Body of pancreas (tissue), 4 donors: Measurements from ENCODE around the gene COX14. TPM values are rescaled to one million over a fixed set of nuclear protein-coding genes. Genes with fewer than 3 reads are reported as not detected.
"Not testable (repeated sequence)": the region's sequence is repeated elsewhere in the genome, so short reads cannot be mapped to it uniquely, and the experiment has no call there.

Source experiments
- ATAC-seq: fragments of 150-250 bp; one replicate; pipeline ENCODE4 v1.9.1; 2016
- DNase-seq, 4 donors: peaks; one replicate each; pipeline ENCODE4 v3.0.0-alpha.2; 2019
- H3K27ac ChIP-seq, 4 donors: fragments of 200-600 bp; sonication (generic); 1 replicate in 3 of 4; 2 replicates in 1 of 4; pipeline versions ENCODE4 v1.5.1 to v1.6.1; 2016 to 2019; ENCODE audit warnings: mild to moderate bottlenecking in 1 of 4, mixed read lengths in 1 of 4, moderate library complexity in 1 of 4
- H3K27me3 ChIP-seq, 2 donors: fragments of 200-600 bp; sonication (generic); one replicate each; pipeline ENCODE4 v1.6.0; 2016; ENCODE audit warnings: mild to moderate bottlenecking in 1 of 2
- H3K36me3 ChIP-seq, 2 donors: fragments of 200-600 bp; sonication (generic); replicated peaks in 1 of 2; 2 replicates each; pipeline ENCODE4 v1.5.1; 2016; ENCODE audit warnings: low read depth in 2 of 2; ENCODE audit not compliant: insufficient read depth in 1 of 2
- H3K4me1 ChIP-seq: fragments of 200-600 bp; sonication (generic); one replicate; pipeline ENCODE4 v1.6.0; 2016
- H3K4me3 ChIP-seq, 2 donors: fragments of 200-600 bp; sonication (generic); 1 replicate in 1 of 2; 2 replicates in 1 of 2; pipeline ENCODE4 v1.5.1; 2016 to 2019
- H3K9me3 ChIP-seq, 3 donors: fragments of 200-600 bp; sonication (generic); 1 replicate in 2 of 3; 2 replicates in 1 of 3; pipeline ENCODE4 v1.5.1; 2016
- POLR2A ChIP-seq, 3 donors: fragments of 450-650 bp; IDR thresholded peaks; one replicate each; pipeline ENCODE4 v1.6.1; 2016; ENCODE audit warnings: antibody characterized with exemption in 3 of 3, mild to moderate bottlenecking in 2 of 3
- WGBS, 2 donors: methylation state at CpG; one replicate each; pipeline ENCODE4 v1.1.5; 2017; 5-methylcytosine and 5-hydroxymethylcytosine counted together
- intact Hi-C: fragments of 100-400 bp; cut with DNase I; formaldehyde crosslinking; loops from one replicate; pipeline ENCODE4 v1.15.1; 2023
- total RNA-seq, 2 donors: library from RNA; depleted of rRNA; stranded (reverse); fragments of >200 nt; gene quantifications; one replicate each; pipeline ENCODE4 v1.1.0, GENCODE V29; 2016
- TF ChIP-seq, protein P1 (sequence below), 7 experiments: fragments of 450-650 bp in 4 of 7; fragments of 200-600 bp in 3 of 7; sonication (generic) in 3 of 7; IDR thresholded peaks; one replicate each; pipeline ENCODE4 v1.5.1; 2016 to 2019; ENCODE audit warnings: antibody characterized with exemption in 7 of 7

Gene COX14
- total RNA-seq, 2 donors from 2014 or later: 14.5 to 47.8 TPM

DNA sequence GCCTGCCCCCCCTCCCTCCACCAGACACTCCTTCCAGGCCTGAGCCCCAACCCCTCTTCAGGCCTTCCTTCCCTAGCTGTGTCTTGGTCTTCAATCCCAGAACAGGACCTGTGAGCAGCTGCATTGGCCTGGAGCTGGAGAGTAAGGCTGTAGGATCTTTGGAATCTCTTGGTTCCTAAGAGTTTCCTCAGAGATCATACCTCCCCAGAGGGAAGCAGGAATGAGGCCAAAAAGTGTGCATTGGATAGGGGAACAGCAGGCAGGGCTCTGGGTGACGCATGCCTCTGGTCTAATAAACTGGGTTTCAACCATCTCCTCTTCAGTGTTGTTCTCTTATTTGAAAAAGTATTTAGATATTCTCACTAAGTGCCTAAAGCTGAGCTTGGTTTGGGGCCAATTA lies 28.7 kb upstream of the COX14 start:
- H3K36me3 ChIP-seq: no peaks in the 10 kb centered on the region
- peaks cover 15% of the 10 kb centered on the region for H3K4me1 ChIP-seq
- no peak overlapping the region for H3K4me3 ChIP-seq
- intact Hi-C loops: no loop called here
- 73 to 95% methylated on average over 1 of the region's 1 CpG for WGBS, 2 donors
- H3K27me3 ChIP-seq: no peaks in the 10 kb centered on the region
- TF ChIP-seq, protein P1, sequence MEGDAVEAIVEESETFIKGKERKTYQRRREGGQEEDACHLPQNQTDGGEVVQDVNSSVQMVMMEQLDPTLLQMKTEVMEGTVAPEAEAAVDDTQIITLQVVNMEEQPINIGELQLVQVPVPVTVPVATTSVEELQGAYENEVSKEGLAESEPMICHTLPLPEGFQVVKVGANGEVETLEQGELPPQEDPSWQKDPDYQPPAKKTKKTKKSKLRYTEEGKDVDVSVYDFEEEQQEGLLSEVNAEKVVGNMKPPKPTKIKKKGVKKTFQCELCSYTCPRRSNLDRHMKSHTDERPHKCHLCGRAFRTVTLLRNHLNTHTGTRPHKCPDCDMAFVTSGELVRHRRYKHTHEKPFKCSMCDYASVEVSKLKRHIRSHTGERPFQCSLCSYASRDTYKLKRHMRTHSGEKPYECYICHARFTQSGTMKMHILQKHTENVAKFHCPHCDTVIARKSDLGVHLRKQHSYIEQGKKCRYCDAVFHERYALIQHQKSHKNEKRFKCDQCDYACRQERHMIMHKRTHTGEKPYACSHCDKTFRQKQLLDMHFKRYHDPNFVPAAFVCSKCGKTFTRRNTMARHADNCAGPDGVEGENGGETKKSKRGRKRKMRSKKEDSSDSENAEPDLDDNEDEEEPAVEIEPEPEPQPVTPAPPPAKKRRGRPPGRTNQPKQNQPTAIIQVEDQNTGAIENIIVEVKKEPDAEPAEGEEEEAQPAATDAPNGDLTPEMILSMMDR (IDR thresholded peaks at IDR 0.05): no peak
- TF ChIP-seq POLR2A (IDR thresholded peaks at IDR 0.05): no peak
- no peak overlapping the region for H3K27ac ChIP-seq
- ATAC-seq (no peak), DNase-seq (no peak)
- no peaks in the 10 kb centered on the region for H3K9me3 ChIP-seq

DNA sequence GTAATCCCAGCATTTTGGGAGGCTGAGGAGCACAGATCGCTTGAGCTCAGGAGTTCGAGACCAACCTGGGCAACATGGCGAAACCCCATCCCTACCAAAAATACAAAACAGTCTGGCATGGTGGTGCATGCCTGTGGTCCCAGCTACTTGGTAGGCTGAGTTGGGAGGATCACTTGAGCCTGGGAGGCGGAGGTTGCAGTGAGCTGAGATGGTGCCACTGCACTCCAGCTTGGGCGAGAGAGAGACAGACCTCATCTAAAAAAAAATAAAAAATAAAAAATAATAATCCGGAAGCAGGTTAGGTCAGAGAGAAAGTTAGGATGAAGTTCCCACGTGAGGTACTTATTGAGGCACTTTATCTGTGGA lies 27.6 kb upstream of the COX14 start:
- 29 to 38% methylated on average over 6 to 7 of the region's 7 CpGs for WGBS, 2 donors
- Histone ChIP-seq H3K4me3 (peak overlapping the region; percentile 87 to 93), H3K4me1 (peaks cover 23% of the 10 kb centered on the region), H3K27ac (peak overlapping the region; percentile 86 to 96 (median 88))
- H3K36me3 ChIP-seq, H3K9me3 ChIP-seq, H3K27me3 ChIP-seq, DNase-seq, ATAC-seq, intact Hi-C loops: not testable (repeated sequence)

DNA sequence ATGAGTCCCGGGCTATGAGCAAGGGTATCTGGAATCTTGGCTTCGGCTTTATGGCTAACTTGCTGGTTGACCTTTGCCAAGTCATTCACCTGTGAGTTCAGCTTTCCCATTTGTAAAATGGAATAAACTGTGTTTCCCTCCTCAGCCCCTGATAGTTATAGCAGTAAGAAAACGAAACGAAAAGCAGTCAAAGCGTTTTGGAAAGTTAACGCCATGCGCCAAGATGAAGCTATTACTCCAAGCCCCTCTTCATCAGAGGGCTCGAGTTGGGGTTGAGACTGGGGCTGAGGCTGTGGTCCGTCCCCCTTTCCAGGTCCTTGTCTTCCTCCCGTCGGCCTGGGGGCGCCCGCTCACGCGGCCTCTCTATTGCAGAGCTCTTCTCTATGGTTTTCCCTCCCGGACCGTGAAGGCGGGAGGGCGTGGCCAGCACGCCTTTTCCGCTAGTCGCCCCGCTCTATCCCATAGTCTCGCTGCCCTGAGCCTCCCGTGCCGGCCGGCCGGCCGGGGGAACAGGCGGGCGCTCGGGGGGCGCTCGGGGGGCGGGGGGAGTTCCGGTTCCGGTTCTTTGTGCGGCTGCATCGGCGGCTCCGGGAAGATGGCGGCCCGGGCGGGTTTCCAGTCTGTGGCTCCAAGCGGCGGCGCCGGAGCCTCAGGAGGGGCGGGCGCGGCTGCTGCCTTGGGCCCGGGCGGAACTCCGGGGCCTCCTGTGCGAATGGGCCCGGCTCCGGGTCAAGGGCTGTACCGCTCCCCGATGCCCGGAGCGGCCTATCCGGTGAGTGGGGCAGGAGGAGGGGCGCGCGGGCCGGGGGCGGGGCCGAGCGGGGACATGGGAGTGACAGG lies 27.0 kb upstream of the COX14 start, which contains the start of gene SMARCD1:
SMARCD1 (plus strand) TSS at position 568 of the 840 bp plus-strand sequence; CDS start at position 596, 28 bp downstream.
- Histone ChIP-seq H3K27me3 (no peaks in the 10 kb centered on the region), H3K36me3 (peaks cover 0 to 6% of the 10 kb centered on the region in 2 donors), H3K27ac (peak within 1 kb of the TSS; percentile 86 to 96 (median 88)), H3K9me3 (no peaks in the 10 kb centered on the region), H3K4me1 (peaks cover 23% of the 10 kb centered on the region), H3K4me3 (peak within 1 kb of the TSS; percentile 87 to 93)
- intact Hi-C loops: no loop called here
- peak; percentile 92 for ATAC-seq
- peak; percentile 87 to 93 (median 92) for DNase-seq
- 0% methylated on average over 9 to 41 of the region's 69 CpGs for WGBS, 2 donors
- TF ChIP-seq POLR2A (IDR thresholded peaks at IDR 0.05): peak in 2 of 3 donors; percentile 46 to 59
- TF ChIP-seq, protein P1 (IDR thresholded peaks at IDR 0.05): peak in 3 of 7 experiments; percentile 6 to 53 (median 22)

DNA sequence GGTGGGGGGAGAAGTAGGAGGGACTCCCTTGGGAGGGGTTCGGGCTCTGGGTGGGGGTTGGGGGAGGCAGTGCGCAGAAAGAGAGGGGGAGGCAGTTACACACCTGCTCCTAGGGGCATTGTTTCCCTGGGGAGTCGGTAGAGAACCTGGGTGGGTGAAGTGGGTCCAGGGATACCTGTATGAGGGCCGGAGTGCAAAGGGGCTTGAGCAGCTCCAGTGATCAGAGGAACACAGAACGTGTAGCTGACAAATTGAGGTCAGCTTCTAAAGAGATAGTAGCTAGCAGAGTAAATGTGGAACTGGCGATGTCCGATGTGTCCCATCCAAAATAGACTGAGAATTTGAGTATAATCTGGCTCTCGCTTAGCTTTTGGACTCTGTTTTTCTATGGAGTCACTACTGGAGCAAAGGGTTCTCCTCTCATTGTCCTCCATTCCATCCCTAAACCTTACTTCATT lies 26.4 kb upstream of the COX14 start:
- no peak for DNase-seq
- Histone ChIP-seq H3K36me3 (peaks cover 3 to 12% of the 10 kb centered on the region in 2 donors), H3K4me3 (peak overlapping the region; percentile 87 to 93), H3K9me3 (no peaks in the 10 kb centered on the region), H3K27ac (peak overlapping the region; percentile 86 to 96 (median 88)), H3K27me3 (no peaks in the 10 kb centered on the region), H3K4me1 (peaks cover 23% of the 10 kb centered on the region)
- no peak for ATAC-seq
- TF ChIP-seq, protein P1 (IDR thresholded peaks at IDR 0.05): no peak
- TF ChIP-seq POLR2A (IDR thresholded peaks at IDR 0.05): no peak
- intact Hi-C loops: no loop called here
- WGBS, 2 donors: 5 to 11% methylated on average over 6 of the region's 8 CpGs

DNA sequence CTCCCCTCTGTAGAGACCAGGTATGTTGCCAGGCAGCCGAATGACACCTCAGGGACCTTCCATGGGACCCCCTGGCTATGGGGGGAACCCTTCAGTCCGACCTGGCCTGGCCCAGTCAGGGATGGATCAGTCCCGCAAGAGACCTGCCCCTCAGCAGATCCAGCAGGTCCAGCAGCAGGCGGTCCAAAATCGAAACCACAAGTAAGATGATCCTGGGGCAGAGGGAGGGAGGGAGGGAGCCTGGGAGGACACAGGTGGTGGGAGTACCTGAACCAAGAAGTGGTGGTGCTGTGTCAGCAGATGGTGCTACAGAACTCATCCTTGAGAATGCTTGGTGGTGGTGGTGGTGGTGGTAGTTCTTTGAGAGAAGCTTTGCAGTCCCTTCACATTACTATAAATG lies 25.9 kb upstream of the COX14 start:
- TF ChIP-seq POLR2A (IDR thresholded peaks at IDR 0.05): no peak
- TF ChIP-seq, protein P1 (IDR thresholded peaks at IDR 0.05): no peak
- no peak for ATAC-seq
- intact Hi-C loops: no loop called here
- H3K4me1 ChIP-seq: peaks cover 23% of the 10 kb centered on the region
- no peaks in the 10 kb centered on the region for H3K27me3 ChIP-seq
- WGBS, 2 donors: 52 to 57% methylated on average over 5 of the region's 5 CpGs
- H3K9me3 ChIP-seq: no peaks in the 10 kb centered on the region
- DNase-seq: no peak
- peak overlapping the region in 3 of 4 donors; percentile 86 to 96 (median 88) for H3K27ac ChIP-seq
- no peak overlapping the region for H3K4me3 ChIP-seq
- peaks cover 3 to 15% of the 10 kb centered on the region in 2 donors for H3K36me3 ChIP-seq
